ENCODE measurements around the gene GATAD2A.
"Not testable (repeated sequence)": the region's sequence is repeated elsewhere in the genome, so short reads cannot be mapped to it uniquely, and the experiment has no call there.

GATAD2A gene

GRCh38 chr19:19382118-19382517 lies 23.4 kb upstream of the GATAD2A start:
- Mint-ChIP-seq H3K4me1 (ENCODE audit: low read depth) (peaks cover 6% of the 10 kb centered on the region), H3K9me3 (no peaks in the 10 kb centered on the region), H3K27ac (no peak overlapping the region), H3K4me3 (no peak overlapping the region), H3K27me3 (no peaks in the 10 kb centered on the region), H3K36me3 (ENCODE audit: low read depth) (no peaks in the 10 kb centered on the region)

DNA sequence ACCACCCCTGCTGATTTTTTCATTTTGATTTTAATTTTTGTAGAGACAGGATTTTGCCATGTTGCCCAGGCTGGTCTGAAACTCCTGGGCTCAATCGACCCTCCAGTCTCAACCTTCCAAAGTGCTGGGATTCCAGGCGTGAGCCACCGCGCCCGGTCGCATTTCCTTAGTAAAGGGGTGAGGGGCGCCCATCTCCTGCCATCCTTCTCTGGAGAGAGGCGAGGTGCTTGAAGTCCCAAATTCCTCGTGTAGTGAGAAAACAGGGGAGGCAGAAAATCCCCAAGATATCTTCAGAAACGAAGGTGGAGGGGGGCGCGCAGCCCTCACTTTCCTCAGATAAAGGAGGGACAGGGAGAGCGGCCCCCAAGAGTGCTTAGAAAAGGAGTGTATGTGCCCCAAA lies 21.0 kb upstream of the GATAD2A start:
- peaks cover 6% of the 10 kb centered on the region for H3K36me3 Mint-ChIP-seq (ENCODE audit: low read depth)
- peak overlapping the region; percentile 68 for H3K4me3 Mint-ChIP-seq
- no peaks in the 10 kb centered on the region for H3K27me3 Mint-ChIP-seq
- peak overlapping the region; percentile 21 for H3K27ac Mint-ChIP-seq
- no peaks in the 10 kb centered on the region for H3K9me3 Mint-ChIP-seq
- H3K4me1 Mint-ChIP-seq (ENCODE audit: low read depth) = peaks cover 30% of the 10 kb centered on the region

DNA sequence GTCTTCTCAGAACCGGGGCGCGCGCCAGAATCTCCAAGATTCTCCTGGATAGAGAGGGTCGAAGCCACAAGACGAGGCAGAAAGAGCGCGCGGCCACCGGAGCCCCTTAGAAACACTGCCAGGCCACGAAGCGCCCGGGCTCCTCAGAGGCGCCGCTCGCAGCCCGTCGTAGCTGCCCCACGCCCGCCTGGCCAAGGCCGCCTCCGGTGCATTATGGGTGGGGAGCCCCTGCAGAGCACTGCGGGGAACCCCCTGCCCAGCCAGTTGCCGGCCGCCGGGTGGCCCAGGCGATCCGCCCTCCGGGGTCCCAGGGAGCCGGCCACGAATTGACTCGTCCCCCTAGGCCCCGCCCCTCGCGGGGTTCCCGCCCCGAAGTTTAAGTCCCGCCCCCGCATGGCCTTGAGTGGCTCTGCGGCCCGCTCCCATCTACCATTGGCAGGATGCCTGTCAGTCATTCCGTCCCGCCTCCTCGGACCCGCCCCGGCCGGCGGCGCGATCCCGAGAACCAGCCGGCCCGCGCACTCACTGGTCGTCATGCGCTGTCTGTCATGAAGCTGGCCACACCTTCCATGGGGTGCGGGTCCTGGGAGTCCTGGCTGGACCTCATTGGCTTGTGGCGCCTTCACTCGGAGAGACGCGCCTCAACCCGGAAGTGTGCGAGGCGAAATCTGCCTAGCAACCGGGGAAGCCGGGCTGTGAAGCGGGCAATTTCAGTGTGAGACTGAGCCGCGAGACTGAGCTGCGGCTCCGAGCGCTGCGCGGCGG lies 20.2 kb upstream of the GATAD2A start:
- no peaks in the 10 kb centered on the region for H3K9me3 Mint-ChIP-seq

GRCh38 chr19:19385896-19386869 lies 19.3 kb upstream of the GATAD2A start:
- Mint-ChIP-seq H3K27ac (peak overlapping the region; percentile 85), H3K9me3 (no peaks in the 10 kb centered on the region), H3K4me1 (ENCODE audit: low read depth) (peaks cover 45% of the 10 kb centered on the region), H3K4me3 (peak overlapping the region; percentile 87), H3K27me3 (no peaks in the 10 kb centered on the region), H3K36me3 (ENCODE audit: low read depth) (peaks cover 6% of the 10 kb centered on the region)

More for the DNA sequence above, 20.2 kb upstream of the GATAD2A start:
- peaks cover 6% of the 10 kb centered on the region for H3K36me3 Mint-ChIP-seq (ENCODE audit: low read depth)
- H3K4me1 Mint-ChIP-seq (ENCODE audit: low read depth) = peaks cover 36% of the 10 kb centered on the region
- H3K27ac Mint-ChIP-seq = peak overlapping the region; percentile 21
- H3K4me3 Mint-ChIP-seq = peak overlapping the region; percentile 78
- H3K27me3 Mint-ChIP-seq = no peaks in the 10 kb centered on the region

GRCh38 chr19:19387108-19387507 lies 18.4 kb upstream of the GATAD2A start:
- H3K36me3 Mint-ChIP-seq (ENCODE audit: low read depth) = peaks cover 6% of the 10 kb centered on the region
- H3K4me3 Mint-ChIP-seq = peak overlapping the region; percentile 87
- H3K27me3 Mint-ChIP-seq = no peaks in the 10 kb centered on the region
- peaks cover 51% of the 10 kb centered on the region for H3K4me1 Mint-ChIP-seq (ENCODE audit: low read depth)
- H3K9me3 Mint-ChIP-seq = no peaks in the 10 kb centered on the region
- peak overlapping the region; percentile 85 for H3K27ac Mint-ChIP-seq

- H3K4me1 Mint-ChIP-seq (ENCODE audit: low read depth) = peaks cover 58% of the 10 kb centered on the region
- peak overlapping the region; percentile 87 for H3K4me3 Mint-ChIP-seq
- H3K27ac Mint-ChIP-seq = peak overlapping the region; percentile 32
- peaks cover 6% of the 10 kb centered on the region for H3K36me3 Mint-ChIP-seq (ENCODE audit: low read depth)
- H3K27me3 Mint-ChIP-seq = no peaks in the 10 kb centered on the region
- no peaks in the 10 kb centered on the region for H3K9me3 Mint-ChIP-seq
These were observed 16.6 kb upstream of the GATAD2A start for GRCh38 chr19:19388568-19389555.

- peaks cover 66% of the 10 kb centered on the region for H3K4me1 Mint-ChIP-seq (ENCODE audit: low read depth)
- H3K4me3 Mint-ChIP-seq; H3K9me3 Mint-ChIP-seq; H3K27me3 Mint-ChIP-seq; H3K36me3 Mint-ChIP-seq (ENCODE audit: low read depth): not testable (repeated sequence)
- peak overlapping the region; percentile 3 for H3K27ac Mint-ChIP-seq
These were observed 15.8 kb upstream of the GATAD2A start for GRCh38 chr19:19389683-19390082.

DNA sequence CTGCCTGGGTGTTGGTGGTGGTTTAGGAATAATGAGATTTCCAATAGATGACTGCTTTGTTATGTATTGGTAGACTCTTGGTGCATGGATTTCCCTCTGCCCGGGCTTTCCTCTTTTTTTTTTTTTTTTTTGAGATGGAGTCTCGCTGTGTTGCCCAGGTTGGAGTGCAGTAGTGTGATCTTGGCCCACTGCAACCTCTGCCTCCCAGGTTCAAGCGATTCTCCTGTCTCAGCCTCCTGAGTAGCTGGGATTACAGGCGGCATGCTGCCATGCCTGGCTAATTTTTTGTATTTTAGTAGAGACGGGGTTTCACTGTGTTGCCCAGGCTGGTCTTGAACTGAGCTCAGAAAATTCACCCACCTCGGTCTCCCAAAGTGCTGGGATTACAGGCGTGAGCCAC lies 11.1 kb upstream of the GATAD2A start:
- Mint-ChIP-seq H3K4me1 (ENCODE audit: low read depth) (peaks cover 42% of the 10 kb centered on the region), H3K27ac (peak overlapping the region; percentile 58)
- not testable (repeated sequence) for H3K4me3 Mint-ChIP-seq

DNA sequence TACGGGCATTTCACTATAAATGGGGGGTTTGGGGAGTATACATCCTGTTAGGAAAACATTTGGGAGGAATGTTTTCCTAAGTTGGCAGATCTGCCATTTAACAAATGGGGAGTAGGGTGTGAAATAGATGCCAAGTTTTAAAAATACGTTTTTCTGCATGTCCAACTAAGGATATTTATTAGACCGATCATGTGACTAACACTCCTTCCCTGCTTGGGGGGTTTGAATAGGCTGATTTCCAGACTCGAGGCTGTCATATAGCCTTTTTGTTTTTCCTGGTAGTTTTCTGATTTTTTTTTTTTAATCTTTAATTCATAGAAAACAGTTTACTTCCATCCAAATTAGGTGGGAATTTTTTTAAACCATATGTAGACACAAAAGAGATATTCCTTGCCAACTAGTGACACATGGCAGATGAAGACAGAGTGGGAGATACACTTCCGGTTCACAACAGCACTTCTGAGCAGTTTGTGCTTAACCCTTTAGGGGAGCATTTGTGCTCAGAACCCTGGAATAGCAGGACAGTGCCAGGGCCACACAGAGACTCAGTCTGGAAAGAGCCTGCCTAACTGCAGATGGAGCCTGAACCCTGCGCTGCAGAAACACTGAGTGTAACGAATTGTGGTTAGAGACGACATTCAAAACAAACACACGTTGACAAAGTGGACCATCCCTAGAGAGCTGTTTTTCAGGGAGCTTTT lies 5.6 kb upstream of the GATAD2A start:
- H3K27me3 Mint-ChIP-seq = no peaks in the 10 kb centered on the region
- H3K4me3 Mint-ChIP-seq = no peak overlapping the region
- H3K4me1 Mint-ChIP-seq (ENCODE audit: low read depth) = peaks cover 42% of the 10 kb centered on the region
- no peaks in the 10 kb centered on the region for H3K9me3 Mint-ChIP-seq
- H3K36me3 Mint-ChIP-seq (ENCODE audit: low read depth) = no peaks in the 10 kb centered on the region
- peak overlapping the region; percentile 31 for H3K27ac Mint-ChIP-seq

More for the DNA sequence above, 11.1 kb upstream of the GATAD2A start:
- H3K9me3 Mint-ChIP-seq; H3K27me3 Mint-ChIP-seq; H3K36me3 Mint-ChIP-seq (ENCODE audit: low read depth): not testable (repeated sequence)

DNA sequence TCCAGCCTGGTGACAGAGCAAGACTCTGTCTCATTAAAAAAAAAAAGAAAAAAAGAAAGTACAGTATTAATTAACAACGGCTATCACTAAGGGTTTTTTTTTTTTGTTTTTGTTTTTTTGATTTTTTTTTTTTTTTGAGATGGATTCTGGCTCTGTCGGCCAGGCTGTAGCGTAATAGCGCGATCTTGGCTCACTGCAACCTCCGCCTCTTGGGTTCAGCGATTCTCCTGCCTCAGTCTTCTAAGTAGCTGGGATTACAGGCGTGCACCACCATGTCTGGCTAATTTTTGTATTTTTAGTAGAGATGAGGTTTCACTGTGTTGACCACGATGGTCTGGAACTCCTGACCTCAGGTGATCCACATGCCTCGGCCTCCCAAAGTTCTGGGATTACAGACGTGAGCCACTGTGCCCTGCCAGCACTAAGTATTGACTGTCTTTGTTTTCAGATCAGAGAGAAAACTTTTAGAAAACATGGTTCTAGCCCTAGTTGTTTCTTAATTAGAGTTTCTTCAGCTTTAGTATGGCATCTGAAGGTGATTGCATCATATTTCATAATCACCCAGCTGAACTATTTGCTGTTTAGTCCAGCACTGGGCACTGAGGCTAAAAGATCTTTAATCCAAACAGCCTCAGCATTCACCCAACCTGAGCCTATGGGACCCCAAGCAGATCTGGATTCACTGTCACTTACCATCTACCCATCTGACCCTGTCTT lies 2.7 kb upstream of the GATAD2A start:
- Mint-ChIP-seq H3K4me3 (no peak overlapping the region), H3K27me3 (no peaks in the 10 kb centered on the region), H3K4me1 (ENCODE audit: low read depth) (peaks cover 58% of the 10 kb centered on the region), H3K36me3 (ENCODE audit: low read depth) (peaks cover 8% of the 10 kb centered on the region), H3K27ac (peak overlapping the region; percentile 10), H3K9me3 (no peaks in the 10 kb centered on the region)

DNA sequence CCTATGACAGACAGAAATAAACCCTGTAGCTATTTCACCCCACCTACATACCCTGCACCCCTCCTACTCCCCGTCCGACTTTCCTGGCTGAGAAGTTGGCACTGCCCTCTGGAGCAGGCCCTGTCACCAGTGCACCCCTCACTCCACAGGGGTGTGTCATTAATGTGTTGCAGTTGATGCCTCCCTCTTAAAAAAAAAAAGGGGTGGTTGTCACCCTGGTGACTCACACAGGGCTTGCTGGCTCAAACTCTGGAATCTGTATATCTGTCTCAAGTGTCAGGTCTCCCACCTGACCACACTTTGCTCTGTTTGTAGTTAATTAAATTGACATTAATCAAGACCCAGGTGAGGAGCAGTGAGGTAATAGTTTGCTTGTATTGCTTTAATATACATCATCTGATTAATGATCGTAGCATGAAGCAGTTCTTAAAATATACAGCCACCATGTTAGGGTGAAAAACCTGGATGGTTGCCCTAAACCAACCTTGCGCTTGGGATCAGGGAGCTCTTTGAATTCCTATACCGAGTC lies 2.0 kb upstream of the GATAD2A start:
- Mint-ChIP-seq H3K27ac (peak overlapping the region; percentile 10), H3K27me3 (no peaks in the 10 kb centered on the region), H3K4me1 (ENCODE audit: low read depth) (peaks cover 64% of the 10 kb centered on the region), H3K4me3 (no peak overlapping the region), H3K9me3 (no peaks in the 10 kb centered on the region), H3K36me3 (ENCODE audit: low read depth) (peaks cover 10% of the 10 kb centered on the region)

GRCh38 chr19:19405971-19406877 lies 749 bp downstream of the GATAD2A start:
- Mint-ChIP-seq H3K27me3 (no peaks in the 10 kb centered on the region), H3K9me3 (no peaks in the 10 kb centered on the region), H3K4me3 (peak overlapping the region; percentile 98), H3K27ac (peak overlapping the region; percentile 96), H3K4me1 (ENCODE audit: low read depth) (peaks cover 78% of the 10 kb centered on the region), H3K36me3 (ENCODE audit: low read depth) (peaks cover 17% of the 10 kb centered on the region)

Measured in stimulated activated naive CD8-positive, alpha-beta T cell treated with anti-CD3 and anti-CD28 coated beads, Interleukin-15, Interleukin-2, amounts not matched to agents 100 ng/mL and 50 ng/mL, for 24 hours (primary cell).